GM19238 (cell line): Measurements from ENCODE around the gene NSFL1C.
"Not testable (repeated sequence)": the region's sequence is repeated elsewhere in the genome, so short reads cannot be mapped to it uniquely, and the experiment has no call there.

Source experiments
- DNase-seq: peaks from one replicate; pipeline ENCODE4 v3.0.0; 2011; ENCODE audit warnings: low spot score; ENCODE audit not compliant: insufficient read length

NSFL1C gene

DNA sequence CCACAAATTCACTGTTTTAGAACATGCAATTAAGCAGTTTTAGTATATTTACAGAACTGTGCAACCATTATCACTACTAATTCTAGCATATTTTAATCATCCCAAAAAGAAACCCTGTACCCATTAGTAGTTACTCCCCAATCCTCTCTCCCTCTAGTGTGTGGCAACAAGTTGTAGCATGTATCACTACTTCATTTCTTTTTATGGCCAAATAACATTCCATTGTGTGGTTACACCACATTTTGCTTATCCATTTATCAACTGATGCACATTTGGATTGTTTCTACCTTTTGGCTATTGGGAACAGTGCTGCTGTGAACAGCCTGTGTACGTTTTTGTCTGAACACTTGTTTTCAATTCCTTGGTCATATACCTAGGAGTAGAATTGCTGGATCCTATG, 42.3 kb downstream of the NSFL1C start:
- DNase-seq = no peak

DNA sequence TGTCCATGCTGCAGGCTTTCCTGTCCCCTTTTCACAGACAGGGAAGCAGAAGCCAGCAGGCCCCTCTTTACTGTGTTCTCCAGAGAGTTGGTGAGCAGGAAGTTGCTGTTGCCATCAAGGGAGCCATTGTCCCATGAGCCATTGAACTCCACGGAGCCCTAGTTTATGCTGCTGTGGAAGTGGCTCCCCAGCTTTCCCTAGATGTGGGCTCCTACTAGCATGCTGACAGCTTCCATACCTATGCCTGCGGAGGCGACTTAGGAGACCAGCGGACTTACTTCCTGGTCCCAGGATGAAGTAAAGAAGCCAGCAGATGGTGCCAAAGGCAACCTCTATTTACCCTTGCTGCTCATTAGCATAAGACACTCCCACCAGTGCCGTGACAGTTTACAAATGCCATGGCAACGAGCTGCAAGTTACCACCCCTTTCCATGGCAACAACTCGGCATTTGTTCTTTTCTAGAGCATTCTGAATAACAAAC, 43.0 kb downstream of the NSFL1C start:
- no peak for DNase-seq

DNA sequence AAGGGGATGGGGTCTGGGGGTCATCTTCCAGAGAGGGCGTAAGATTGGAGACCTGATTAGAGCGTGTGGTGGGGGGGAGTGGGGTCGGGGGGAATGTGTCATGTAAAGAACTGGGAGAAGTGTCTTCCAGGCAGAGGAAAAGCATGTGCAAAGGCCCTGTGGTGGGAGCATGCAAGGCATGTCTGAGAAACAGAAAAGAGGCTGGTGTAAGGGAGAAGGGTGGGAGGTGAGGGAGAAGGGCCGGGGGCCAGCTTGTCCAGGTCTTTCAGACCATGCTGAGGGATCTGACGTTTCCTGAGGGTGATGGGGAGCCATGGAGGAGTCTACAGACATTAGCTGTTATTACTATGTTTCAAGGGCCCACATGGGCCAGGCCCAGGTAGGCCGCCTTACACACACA, 43.4 kb downstream of the NSFL1C start:
- no peak for DNase-seq

GRCh38 chr20:1422753-1423152, 43.9 kb downstream of the NSFL1C start:
- no peak for DNase-seq

DNA sequence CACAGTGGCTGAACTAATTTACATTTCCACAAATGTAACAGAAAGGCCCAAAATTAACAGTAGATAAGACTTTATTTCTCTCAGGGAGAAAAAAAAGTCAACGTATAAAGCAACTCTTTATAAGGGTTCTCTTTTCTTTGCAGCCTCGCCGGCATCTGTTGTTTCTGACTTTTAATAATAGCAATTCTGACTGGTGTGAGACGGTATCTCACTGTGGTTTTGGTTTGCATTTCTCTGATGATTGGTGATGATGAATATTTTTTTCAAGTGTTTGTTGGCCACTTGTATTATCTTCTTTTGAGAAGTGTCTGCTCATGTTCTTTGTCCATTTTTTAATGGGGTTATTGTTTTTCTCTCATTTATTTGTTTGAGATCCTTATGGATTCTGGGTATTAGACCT, 46.6 kb downstream of the NSFL1C start:
- no peak for DNase-seq

GRCh38 chr20:1418350-1418749, 48.3 kb downstream of the NSFL1C start:
- no peak for DNase-seq

- no peak for DNase-seq
Measured at GRCh38 chr20:1417790-1418189, 48.9 kb downstream of the NSFL1C start.

DNA sequence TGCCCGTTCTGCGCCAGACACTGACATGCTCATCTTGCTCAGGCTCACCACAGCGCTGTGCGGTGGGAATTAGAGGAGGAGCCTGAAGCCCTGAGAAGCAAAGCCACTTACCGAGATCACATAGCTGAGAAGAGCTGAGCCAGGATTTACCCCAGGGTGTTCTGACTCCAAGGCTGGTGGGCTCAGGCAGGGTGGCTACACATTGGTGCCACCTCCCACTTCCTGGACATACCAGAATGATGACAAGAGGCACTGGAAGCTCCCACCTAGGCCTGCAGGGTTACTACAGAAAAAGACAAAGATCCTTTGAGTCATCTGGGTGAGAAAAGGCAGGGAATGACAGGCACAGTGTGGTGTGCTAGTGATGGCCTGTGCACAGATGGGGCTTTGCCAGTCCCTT, 49.4 kb downstream of the NSFL1C start:
- no peak for DNase-seq

GRCh38 chr20:1415667-1416468, 50.8 kb downstream of the NSFL1C start:
- no peak for DNase-seq

GRCh38 chr20:1414982-1415381, 51.7 kb downstream of the NSFL1C start:
- DNase-seq = no peak

GRCh38 chr20:1405801-1406200, 60.8 kb downstream of the NSFL1C start:
- no peak for DNase-seq

DNA sequence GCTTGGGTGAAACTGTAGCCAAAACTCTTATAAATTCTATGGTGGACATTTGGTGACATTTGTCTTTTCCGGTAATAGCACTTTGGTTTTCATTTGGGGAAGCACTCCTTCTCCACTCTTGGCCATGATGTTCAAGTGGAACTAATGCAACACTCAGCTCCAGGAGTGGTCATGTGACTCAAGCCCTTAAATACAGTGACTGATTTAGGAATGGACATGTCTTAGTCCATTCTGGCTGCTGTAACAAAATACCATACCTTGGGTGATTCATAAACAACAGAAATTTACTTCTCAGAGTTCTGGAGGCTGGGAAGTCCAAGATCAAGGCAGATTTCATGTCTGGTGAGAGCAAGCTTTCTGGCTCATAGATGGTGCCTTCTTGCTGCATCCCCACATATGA, 63.0 kb downstream of the NSFL1C start:
- no peak for DNase-seq

DNA sequence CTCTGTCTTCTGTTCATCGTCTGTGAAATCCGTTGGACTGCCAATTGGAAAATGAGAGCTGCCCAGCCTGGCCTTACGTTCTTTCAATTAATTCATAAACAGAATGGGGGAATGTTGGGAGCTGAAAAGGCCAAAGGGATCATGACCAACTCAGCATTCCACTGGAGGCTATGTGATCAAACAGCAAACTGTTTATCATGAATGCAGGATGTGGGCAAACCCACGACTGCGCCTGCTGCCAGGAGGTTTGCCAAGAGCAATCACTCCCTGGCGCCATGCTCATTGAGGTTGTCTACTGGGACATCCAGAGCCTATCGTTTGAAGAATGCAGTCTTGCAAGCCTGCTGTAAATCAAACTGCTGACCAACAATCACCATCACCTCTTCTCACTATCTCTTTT, 64.5 kb downstream of the NSFL1C start:
- no peak for DNase-seq

DNA sequence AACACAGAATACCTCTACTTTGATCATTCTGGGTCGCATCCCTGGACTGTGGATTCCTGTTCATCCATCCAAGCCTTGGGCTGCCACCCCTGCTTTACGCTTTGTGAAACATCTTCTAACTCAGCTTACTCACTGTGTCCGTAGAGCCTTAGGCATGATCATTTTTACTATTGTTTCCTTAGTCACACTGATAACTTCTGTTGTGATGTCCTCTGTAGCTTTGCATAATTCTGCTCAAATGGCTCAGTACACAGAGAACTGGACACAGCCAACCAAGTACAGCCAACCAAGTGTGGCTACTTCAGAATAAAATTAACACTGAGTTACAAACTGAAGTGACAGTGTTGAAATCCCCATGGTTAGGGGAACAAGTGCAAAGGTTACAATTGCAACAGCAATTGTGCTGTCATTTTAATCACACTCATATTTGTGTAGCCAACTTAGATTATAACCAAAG, 65.2 kb downstream of the NSFL1C start:
- DNase-seq = no peak

DNA sequence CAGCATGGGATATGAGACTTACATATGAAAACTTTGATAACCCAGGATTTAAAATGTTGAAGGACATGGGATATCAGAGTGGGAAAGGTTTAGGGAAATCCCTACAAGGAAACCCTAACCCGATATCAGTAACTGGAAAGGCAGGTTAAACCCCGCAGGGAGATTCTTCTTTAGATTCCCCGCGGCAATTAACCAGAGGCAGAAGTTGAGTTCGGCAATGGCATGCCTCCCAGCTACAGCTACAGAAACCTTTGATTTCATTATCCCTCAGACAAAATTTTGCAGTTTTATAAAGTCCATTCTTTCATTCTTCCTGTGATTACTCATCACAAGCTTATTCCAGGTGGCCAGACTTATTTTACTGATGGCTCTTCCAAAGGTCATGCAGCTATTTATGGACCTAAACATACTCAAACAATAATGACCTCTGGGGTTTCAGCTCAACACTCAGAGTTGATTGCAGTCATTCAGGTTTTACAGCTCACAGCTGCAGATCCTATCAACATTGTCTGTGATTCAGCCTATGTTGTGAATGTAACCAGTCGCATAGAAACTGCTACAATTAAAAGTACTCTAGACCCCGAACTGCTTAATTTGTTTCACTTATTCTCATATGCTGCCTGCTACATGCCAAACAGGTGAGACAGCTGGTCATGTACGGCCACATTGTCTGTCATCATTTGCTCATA, 66.8 kb downstream of the NSFL1C start:
- DNase-seq = not testable (repeated sequence)

DNA sequence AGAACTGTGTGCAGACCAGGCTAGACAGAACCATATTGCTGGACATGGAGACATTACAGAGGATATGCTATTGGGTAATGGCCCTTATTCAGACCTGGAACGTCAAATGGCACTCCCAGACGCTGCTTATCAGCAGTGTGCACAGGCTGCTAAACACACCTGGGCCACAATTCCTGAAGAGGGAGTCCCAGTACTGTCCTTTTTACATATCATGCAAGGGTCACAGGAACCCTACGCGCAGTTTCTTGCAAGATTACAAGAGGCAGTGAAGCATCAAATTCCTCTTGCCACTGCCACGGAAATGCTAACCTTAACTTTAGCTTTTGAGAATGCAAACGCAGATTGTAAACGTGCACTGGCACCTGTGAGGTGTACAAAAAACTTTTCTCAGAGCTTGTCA, 68.5 kb downstream of the NSFL1C start:
- DNase-seq = not testable (repeated sequence)

DNA sequence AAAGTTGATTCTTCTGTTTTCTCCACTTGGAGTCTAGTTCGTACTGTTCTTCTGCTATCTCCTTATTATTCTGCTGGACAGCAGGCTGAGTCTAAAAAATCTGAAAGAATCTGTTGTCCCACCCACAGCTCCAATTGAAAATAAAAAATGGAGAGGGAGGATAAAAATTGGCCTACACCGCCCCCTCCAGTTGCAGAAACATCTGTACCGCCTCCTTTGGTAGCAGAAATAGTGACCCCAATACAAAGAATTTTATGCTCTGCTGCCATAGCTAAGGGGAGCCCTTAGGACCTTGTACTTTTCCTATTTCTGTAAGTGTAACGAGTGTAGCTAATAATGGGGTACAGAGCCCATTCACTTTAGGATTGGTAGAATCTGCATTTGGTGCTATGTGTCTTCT, 68.9 kb downstream of the NSFL1C start:
- no peak for DNase-seq

- no peak for DNase-seq
Measured at GRCh38 chr20:1396702-1397101, 69.9 kb downstream of the NSFL1C start.

- no peak for DNase-seq
Measured at GRCh38 chr20:1396264-1396663, 70.4 kb downstream of the NSFL1C start.

GRCh38 chr20:1394686-1395085, 72.0 kb downstream of the NSFL1C start:
- no peak for DNase-seq

- no peak for DNase-seq
Measured at GRCh38 chr20:1393507-1393882, 73.2 kb downstream of the NSFL1C start.

GRCh38 chr20:1392693-1393506, 73.7 kb downstream of the NSFL1C start, which contains the start of gene FKBP1A:
TSS of gene FKBP1A (minus strand) at chr20:1393054. CDS start at chr20:1392998, 56 bp downstream.
- peak; percentile 84 for DNase-seq
